WTC11 (cell line): ENCODE measurements around the gene CGA. TPM values are rescaled to one million over a fixed set of nuclear protein-coding genes. Genes with fewer than 3 reads are reported as not detected.

Experiments used
- ATAC-seq: fragments of 200-7000 bp; cut with Tn5 transposase; 2 replicates; pipeline ENCODE4 v1.10.0; 2021; ENCODE audit warnings: mild to moderate bottlenecking, moderate library complexity
- CTCF ChIA-PET: fragments of 300-600 bp; sonication (Branson Sonifier 250); formaldehyde crosslinking; loops from one replicate; lab custom pipeline; 2021; ENCODE audit warnings: antibody characterized with exemption; lab: Charles Lee
- POLR2A ChIA-PET: fragments of 350-600 bp; sonication (Branson Sonifier 250); formaldehyde crosslinking; loops from one replicate; lab custom pipeline; 2021; ENCODE audit warnings: antibody characterized with exemption; lab: Charles Lee
- DNase-seq: peaks from one replicate; pipeline ENCODE4 v3.0.0; 2021; ENCODE audit warnings: low spot score
- H3K27ac Mint-ChIP-seq: 2 replicates; pipeline ENCODE4 v1.8.0; 2021; ENCODE audit warnings: mixed read lengths
- H3K27me3 Mint-ChIP-seq: 2 replicates; pipeline ENCODE4 v1.8.0; 2021; ENCODE audit warnings: low read depth, mild to moderate bottlenecking, moderate library complexity, mixed read lengths
- H3K36me3 Mint-ChIP-seq: 2 replicates; pipeline ENCODE4 v1.8.0; 2021; ENCODE audit warnings: mixed read lengths
- H3K4me1 Mint-ChIP-seq: 2 replicates; pipeline ENCODE4 v1.8.0; 2022; ENCODE audit warnings: mixed read lengths
- H3K4me3 Mint-ChIP-seq: 2 replicates; pipeline ENCODE4 v1.8.0; 2021; ENCODE audit warnings: mild to moderate bottlenecking, moderate library complexity, mixed read lengths
- H3K9me3 Mint-ChIP-seq: 2 replicates; pipeline ENCODE4 v1.8.0; 2021; ENCODE audit warnings: mixed read lengths
- CREM ChIP-seq: sonication (generic); formaldehyde crosslinking; IDR thresholded peaks from 2 replicates; pipeline ENCODE4 v1.8.1; 2022; ENCODE audit warnings: mild to moderate bottlenecking, missing genetic modification reagents, moderate library complexity
- ELF4 ChIP-seq: sonication (generic); formaldehyde crosslinking; IDR thresholded peaks from 2 replicates; pipeline ENCODE4 v1.8.1; 2022; ENCODE audit warnings: low read depth, mild to moderate bottlenecking, moderate library complexity, missing genetic modification reagents
- EMX1 ChIP-seq: fragments of 250-450 bp; sonication (Bioruptor Pico); IDR thresholded peaks from 2 replicates; pipeline ENCODE4 v1.8.0; 2021; ENCODE audit warnings: mild to moderate bottlenecking
- ETV6 ChIP-seq: sonication (generic); formaldehyde crosslinking; IDR thresholded peaks from 2 replicates; pipeline ENCODE4 v1.8.1; 2022; ENCODE audit warnings: mild to moderate bottlenecking, missing genetic modification reagents
- GTF2I ChIP-seq: fragments of 250-450 bp; sonication (Bioruptor Pico); conservative IDR thresholded peaks from 2 replicates; pipeline ENCODE4 v1.4.0; 2021; ENCODE audit warnings: mild to moderate bottlenecking
- HMGA2 ChIP-seq: fragments of 250-450 bp; sonication (Bioruptor Pico); IDR thresholded peaks from 2 replicates; pipeline ENCODE4 v1.4.0; 2021; ENCODE audit warnings: mild to moderate bottlenecking, moderate library complexity
- SMAD3 ChIP-seq: sonication (generic); formaldehyde crosslinking; IDR thresholded peaks from 2 replicates; pipeline ENCODE4 v1.8.0; 2022; ENCODE audit warnings: missing genetic modification reagents, mild to moderate bottlenecking, borderline replicate concordance
- TP53 ChIP-seq: sonication (generic); formaldehyde crosslinking; IDR thresholded peaks from 2 replicates; pipeline ENCODE4 v1.8.1; 2023; ENCODE audit warnings: mild to moderate bottlenecking, missing genetic modification reagents
- ZNF232 ChIP-seq: sonication (generic); formaldehyde crosslinking; IDR thresholded peaks from 2 replicates; pipeline ENCODE4 v1.8.0; 2022; ENCODE audit warnings: mild to moderate bottlenecking, missing genetic modification reagents
- ZNF425 ChIP-seq: fragments of 250-450 bp; sonication (Bioruptor Pico); conservative IDR thresholded peaks from 2 replicates; pipeline ENCODE4 v1.9.0; 2021; ENCODE audit warnings: mild to moderate bottlenecking
- ZNF671 ChIP-seq: fragments of 250-450 bp; sonication (Bioruptor Pico); IDR thresholded peaks from 2 replicates; pipeline ENCODE4 v1.8.0; 2021; ENCODE audit warnings: mild to moderate bottlenecking
- total RNA-seq: library from RNA; stranded (reverse); gene quantifications from 3 replicates; pipeline ENCODE4 v1.2.3, GENCODE V29; 2021
- TF ChIP-seq, protein P1 (sequence below): fragments of 200-600 bp; IDR thresholded peaks from 2 replicates; pipeline ENCODE4 v1.8.0; 2022; ENCODE audit warnings: antibody characterized with exemption
- TF ChIP-seq, protein P2 (sequence below): sonication (generic); formaldehyde crosslinking; IDR thresholded peaks from 2 replicates; pipeline ENCODE4 v1.8.1; 2022; ENCODE audit warnings: low read depth, missing genetic modification reagents, borderline replicate concordance
- TF ChIP-seq, protein P3 (sequence below): fragments of 250-450 bp; sonication (Bioruptor Pico); IDR thresholded peaks from 2 replicates; pipeline ENCODE4 v1.9.0; 2021; ENCODE audit warnings: mild to moderate bottlenecking
- TF ChIP-seq, protein P4 (sequence below): fragments of 250-450 bp; sonication (Bioruptor Pico); IDR thresholded peaks from 2 replicates; pipeline ENCODE4 v1.9.0; 2021; ENCODE audit warnings: mild to moderate bottlenecking
- TF ChIP-seq, protein P5 (sequence below): sonication (generic); formaldehyde crosslinking; IDR thresholded peaks from 2 replicates; pipeline ENCODE4 v1.8.1; 2022; ENCODE audit warnings: low read depth, mild to moderate bottlenecking, moderate library complexity, missing genetic modification reagents, borderline replicate concordance
- TF ChIP-seq, protein P6 (sequence below): fragments of 250-450 bp; sonication (Bioruptor Pico); IDR thresholded peaks from 2 replicates; pipeline ENCODE4 v1.8.0; 2021; ENCODE audit warnings: mild to moderate bottlenecking
- TF ChIP-seq, protein P7 (sequence below): sonication (generic); formaldehyde crosslinking; IDR thresholded peaks from 2 replicates; pipeline ENCODE4 v1.8.1; 2023; ENCODE audit warnings: mild to moderate bottlenecking, missing genetic modification reagents, moderate library complexity

CGA gene
- total RNA-seq, 1 experiment from 2014 or later = not detected

DNA sequence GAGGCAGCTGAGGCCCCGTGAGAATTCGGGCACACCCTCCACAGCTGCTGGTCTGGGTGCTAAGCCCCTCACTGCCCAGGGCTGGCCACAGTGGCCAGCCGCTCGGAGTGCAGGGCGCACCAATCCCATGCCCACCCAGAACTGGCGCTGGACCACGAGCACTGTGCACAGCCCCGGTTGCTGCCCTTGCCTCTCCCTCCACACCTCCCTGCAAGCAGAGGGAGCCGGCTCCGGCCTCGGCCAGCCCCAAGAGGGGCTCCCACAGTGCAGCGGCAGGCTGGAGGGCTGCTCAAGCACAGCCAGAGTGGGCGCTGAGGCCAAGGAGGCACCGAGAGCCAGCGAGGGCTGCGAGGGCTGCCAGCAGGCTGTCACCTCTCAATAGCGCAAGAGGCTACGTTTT, 35.0 kb downstream of the CGA start:
- H3K27me3 Mint-ChIP-seq = no peaks in the 10 kb centered on the region; the same call in 1 of the 2 replicates
- POLR2A ChIA-PET = no interaction called here
- H3K4me1 Mint-ChIP-seq = peaks cover 3% of the 10 kb centered on the region; the same call in 1 of the 2 replicates
- CTCF ChIA-PET = no interaction called here
- no peak overlapping the region for H3K27ac Mint-ChIP-seq
- TF ChIP-seq GTF2I (CRISPR knock-in tag) = no peak
- no peak for TF ChIP-seq TP53
- no peak for TF ChIP-seq ZNF671 (CRISPR knock-in tag)
- TF ChIP-seq, protein P1, sequence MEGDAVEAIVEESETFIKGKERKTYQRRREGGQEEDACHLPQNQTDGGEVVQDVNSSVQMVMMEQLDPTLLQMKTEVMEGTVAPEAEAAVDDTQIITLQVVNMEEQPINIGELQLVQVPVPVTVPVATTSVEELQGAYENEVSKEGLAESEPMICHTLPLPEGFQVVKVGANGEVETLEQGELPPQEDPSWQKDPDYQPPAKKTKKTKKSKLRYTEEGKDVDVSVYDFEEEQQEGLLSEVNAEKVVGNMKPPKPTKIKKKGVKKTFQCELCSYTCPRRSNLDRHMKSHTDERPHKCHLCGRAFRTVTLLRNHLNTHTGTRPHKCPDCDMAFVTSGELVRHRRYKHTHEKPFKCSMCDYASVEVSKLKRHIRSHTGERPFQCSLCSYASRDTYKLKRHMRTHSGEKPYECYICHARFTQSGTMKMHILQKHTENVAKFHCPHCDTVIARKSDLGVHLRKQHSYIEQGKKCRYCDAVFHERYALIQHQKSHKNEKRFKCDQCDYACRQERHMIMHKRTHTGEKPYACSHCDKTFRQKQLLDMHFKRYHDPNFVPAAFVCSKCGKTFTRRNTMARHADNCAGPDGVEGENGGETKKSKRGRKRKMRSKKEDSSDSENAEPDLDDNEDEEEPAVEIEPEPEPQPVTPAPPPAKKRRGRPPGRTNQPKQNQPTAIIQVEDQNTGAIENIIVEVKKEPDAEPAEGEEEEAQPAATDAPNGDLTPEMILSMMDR = no peak
- TF ChIP-seq ZNF425 = no peak
- TF ChIP-seq, protein P2, sequence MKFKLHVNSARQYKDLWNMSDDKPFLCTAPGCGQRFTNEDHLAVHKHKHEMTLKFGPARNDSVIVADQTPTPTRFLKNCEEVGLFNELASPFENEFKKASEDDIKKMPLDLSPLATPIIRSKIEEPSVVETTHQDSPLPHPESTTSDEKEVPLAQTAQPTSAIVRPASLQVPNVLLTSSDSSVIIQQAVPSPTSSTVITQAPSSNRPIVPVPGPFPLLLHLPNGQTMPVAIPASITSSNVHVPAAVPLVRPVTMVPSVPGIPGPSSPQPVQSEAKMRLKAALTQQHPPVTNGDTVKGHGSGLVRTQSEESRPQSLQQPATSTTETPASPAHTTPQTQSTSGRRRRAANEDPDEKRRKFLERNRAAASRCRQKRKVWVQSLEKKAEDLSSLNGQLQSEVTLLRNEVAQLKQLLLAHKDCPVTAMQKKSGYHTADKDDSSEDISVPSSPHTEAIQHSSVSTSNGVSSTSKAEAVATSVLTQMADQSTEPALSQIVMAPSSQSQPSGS (CRISPR knock-in tag) = no peak
- no peak for TF ChIP-seq ELF4 (CRISPR knock-in tag)
- TF ChIP-seq, protein P3, sequence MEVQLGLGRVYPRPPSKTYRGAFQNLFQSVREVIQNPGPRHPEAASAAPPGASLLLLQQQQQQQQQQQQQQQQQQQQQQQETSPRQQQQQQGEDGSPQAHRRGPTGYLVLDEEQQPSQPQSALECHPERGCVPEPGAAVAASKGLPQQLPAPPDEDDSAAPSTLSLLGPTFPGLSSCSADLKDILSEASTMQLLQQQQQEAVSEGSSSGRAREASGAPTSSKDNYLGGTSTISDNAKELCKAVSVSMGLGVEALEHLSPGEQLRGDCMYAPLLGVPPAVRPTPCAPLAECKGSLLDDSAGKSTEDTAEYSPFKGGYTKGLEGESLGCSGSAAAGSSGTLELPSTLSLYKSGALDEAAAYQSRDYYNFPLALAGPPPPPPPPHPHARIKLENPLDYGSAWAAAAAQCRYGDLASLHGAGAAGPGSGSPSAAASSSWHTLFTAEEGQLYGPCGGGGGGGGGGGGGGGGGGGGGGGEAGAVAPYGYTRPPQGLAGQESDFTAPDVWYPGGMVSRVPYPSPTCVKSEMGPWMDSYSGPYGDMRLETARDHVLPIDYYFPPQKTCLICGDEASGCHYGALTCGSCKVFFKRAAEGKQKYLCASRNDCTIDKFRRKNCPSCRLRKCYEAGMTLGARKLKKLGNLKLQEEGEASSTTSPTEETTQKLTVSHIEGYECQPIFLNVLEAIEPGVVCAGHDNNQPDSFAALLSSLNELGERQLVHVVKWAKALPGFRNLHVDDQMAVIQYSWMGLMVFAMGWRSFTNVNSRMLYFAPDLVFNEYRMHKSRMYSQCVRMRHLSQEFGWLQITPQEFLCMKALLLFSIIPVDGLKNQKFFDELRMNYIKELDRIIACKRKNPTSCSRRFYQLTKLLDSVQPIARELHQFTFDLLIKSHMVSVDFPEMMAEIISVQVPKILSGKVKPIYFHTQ (CRISPR knock-in tag) = no peak
- no peaks in the 10 kb centered on the region for H3K36me3 Mint-ChIP-seq
- DNase-seq = no peak
- no peak overlapping the region for H3K4me3 Mint-ChIP-seq
- peaks cover 7% of the 10 kb centered on the region; the same call in 1 of the 2 replicates for H3K9me3 Mint-ChIP-seq
- no peak for ATAC-seq

GRCh38 chr6:87054143-87054833, 40.6 kb downstream of the CGA start:
- TF ChIP-seq ETV6 = no peak
- TF ChIP-seq, protein P4, sequence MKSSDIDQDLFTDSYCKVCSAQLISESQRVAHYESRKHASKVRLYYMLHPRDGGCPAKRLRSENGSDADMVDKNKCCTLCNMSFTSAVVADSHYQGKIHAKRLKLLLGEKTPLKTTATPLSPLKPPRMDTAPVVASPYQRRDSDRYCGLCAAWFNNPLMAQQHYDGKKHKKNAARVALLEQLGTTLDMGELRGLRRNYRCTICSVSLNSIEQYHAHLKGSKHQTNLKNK (CRISPR knock-in tag) = no peak
- TF ChIP-seq ZNF671 (CRISPR knock-in tag) = no peak
- no peak for TF ChIP-seq SMAD3 (CRISPR knock-in tag)
- TF ChIP-seq, protein P5, sequence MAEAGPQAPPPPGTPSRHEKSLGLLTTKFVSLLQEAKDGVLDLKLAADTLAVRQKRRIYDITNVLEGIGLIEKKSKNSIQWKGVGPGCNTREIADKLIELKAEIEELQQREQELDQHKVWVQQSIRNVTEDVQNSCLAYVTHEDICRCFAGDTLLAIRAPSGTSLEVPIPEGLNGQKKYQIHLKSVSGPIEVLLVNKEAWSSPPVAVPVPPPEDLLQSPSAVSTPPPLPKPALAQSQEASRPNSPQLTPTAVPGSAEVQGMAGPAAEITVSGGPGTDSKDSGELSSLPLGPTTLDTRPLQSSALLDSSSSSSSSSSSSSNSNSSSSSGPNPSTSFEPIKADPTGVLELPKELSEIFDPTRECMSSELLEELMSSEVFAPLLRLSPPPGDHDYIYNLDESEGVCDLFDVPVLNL (CRISPR knock-in tag) = no peak
- TF ChIP-seq CREM (CRISPR knock-in tag) = no peak
- TF ChIP-seq ZNF232 (CRISPR knock-in tag) = no peak
- no peak for TF ChIP-seq EMX1 (CRISPR knock-in tag)
- TF ChIP-seq ZNF425 = no peak
- no peak for TF ChIP-seq HMGA2 (CRISPR knock-in tag)
- TF ChIP-seq, protein P6, sequence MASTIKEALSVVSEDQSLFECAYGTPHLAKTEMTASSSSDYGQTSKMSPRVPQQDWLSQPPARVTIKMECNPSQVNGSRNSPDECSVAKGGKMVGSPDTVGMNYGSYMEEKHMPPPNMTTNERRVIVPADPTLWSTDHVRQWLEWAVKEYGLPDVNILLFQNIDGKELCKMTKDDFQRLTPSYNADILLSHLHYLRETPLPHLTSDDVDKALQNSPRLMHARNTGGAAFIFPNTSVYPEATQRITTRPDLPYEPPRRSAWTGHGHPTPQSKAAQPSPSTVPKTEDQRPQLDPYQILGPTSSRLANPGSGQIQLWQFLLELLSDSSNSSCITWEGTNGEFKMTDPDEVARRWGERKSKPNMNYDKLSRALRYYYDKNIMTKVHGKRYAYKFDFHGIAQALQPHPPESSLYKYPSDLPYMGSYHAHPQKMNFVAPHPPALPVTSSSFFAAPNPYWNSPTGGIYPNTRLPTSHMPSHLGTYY (CRISPR knock-in tag) = no peak
- TF ChIP-seq, protein P7, sequence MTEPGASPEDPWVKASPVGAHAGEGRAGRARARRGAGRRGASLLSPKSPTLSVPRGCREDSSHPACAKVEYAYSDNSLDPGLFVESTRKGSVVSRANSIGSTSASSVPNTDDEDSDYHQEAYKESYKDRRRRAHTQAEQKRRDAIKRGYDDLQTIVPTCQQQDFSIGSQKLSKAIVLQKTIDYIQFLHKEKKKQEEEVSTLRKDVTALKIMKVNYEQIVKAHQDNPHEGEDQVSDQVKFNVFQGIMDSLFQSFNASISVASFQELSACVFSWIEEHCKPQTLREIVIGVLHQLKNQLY (CRISPR knock-in tag) = no peak
- TF ChIP-seq, all 79 proteins: peak for 0
- DNase-seq (no peak), ATAC-seq (no peak)
- Mint-ChIP-seq H3K36me3 (no peaks in the 10 kb centered on the region), H3K9me3 (peaks cover 2% of the 10 kb centered on the region; the same call in 1 of the 2 replicates), H3K27ac (no peak overlapping the region), H3K4me3 (no peak overlapping the region), H3K27me3 (no peaks in the 10 kb centered on the region), H3K4me1 (peaks cover 3% of the 10 kb centered on the region; the same call in 1 of the 2 replicates)
- ChIA-PET CTCF (interaction anchor here (1.0 kb wide), 1 partner anchor 13 kb away, joined by 6 read pairs; no protein-coding TSS in a partner anchor), POLR2A (no interaction called here)
